SK-N-SH treated with all-trans-retinoic acid at 6 μM for 48 hours (cell line): ENCODE measurements around the gene PRPF31.

Source experiments
- ARNTL ChIP-seq: fragments of 450-650 bp; formaldehyde crosslinking; IDR thresholded peaks from 2 replicates; pipeline ENCODE4 v1.5.0; 2020; ENCODE audit warnings: low read depth, mild to moderate bottlenecking, moderate library complexity, borderline replicate concordance
- BACH2 ChIP-seq: fragments of 250-450 bp; sonication (Bioruptor Pico); IDR thresholded peaks from 2 replicates; pipeline ENCODE4 v1.9.0; 2021; ENCODE audit warnings: mild to moderate bottlenecking, borderline replicate concordance
- CSDC2 ChIP-seq: fragments of 250-450 bp; sonication (Bioruptor Pico); IDR thresholded peaks from 2 replicates; pipeline ENCODE4 v1.5.0; 2020; ENCODE audit warnings: mild to moderate bottlenecking, moderate library complexity
- GLIS3 ChIP-seq: fragments of 250-450 bp; sonication (Bioruptor Pico); IDR thresholded peaks from 2 replicates; pipeline ENCODE4 v1.5.0; 2020; ENCODE audit warnings: mild to moderate bottlenecking, moderate library complexity
- OSR1 ChIP-seq: fragments of 250-450 bp; sonication (Bioruptor Pico); IDR thresholded peaks from 2 replicates; pipeline ENCODE4 v1.8.0; 2022; ENCODE audit warnings: moderate library complexity, mild to moderate bottlenecking, inconsistent platforms
- PATZ1 ChIP-seq: fragments of 250-450 bp; sonication (Bioruptor Pico); IDR thresholded peaks from 2 replicates; pipeline ENCODE4 v1.8.0; 2020; ENCODE audit warnings: mild to moderate bottlenecking, moderate library complexity, borderline replicate concordance
- POU6F1 ChIP-seq: fragments of 250-450 bp; sonication (Bioruptor Pico); IDR thresholded peaks from 2 replicates; pipeline ENCODE4 v1.8.0; 2021; ENCODE audit warnings: low read depth, mild to moderate bottlenecking, moderate library complexity, borderline replicate concordance
- TSHZ2 ChIP-seq: fragments of 250-450 bp; sonication (Bioruptor Pico); IDR thresholded peaks from 2 replicates; pipeline ENCODE4 v1.5.0; 2020; ENCODE audit warnings: mild to moderate bottlenecking, moderate library complexity
- ZC3H10 ChIP-seq: fragments of 250-450 bp; sonication (Bioruptor Pico); IDR thresholded peaks from 2 replicates; pipeline ENCODE4 v1.5.1; 2021; ENCODE audit warnings: mild to moderate bottlenecking, moderate library complexity
- ZFP3 ChIP-seq: fragments of 250-450 bp; sonication (Bioruptor Pico); IDR thresholded peaks from 2 replicates; pipeline ENCODE4 v1.5.0; 2020; ENCODE audit warnings: mild to moderate bottlenecking, moderate library complexity
- ZNF565 ChIP-seq: fragments of 450-650 bp; formaldehyde crosslinking; conservative IDR thresholded peaks from 2 replicates; pipeline ENCODE4 v1.5.0; 2020; ENCODE audit warnings: low read depth, mild to moderate bottlenecking, moderate library complexity
- ZNF70 ChIP-seq: fragments of 450-650 bp; formaldehyde crosslinking; IDR thresholded peaks from 2 replicates; pipeline ENCODE4 v1.5.0; 2020; ENCODE audit warnings: mild to moderate bottlenecking, moderate library complexity

- no peak for TF ChIP-seq PATZ1
- TF ChIP-seq ZNF565: no peak
- TF ChIP-seq BACH2 (CRISPR knock-in tag): no peak
- TF ChIP-seq ZNF70 (CRISPR knock-in tag): no peak
- no peak for TF ChIP-seq ARNTL
- no peak for TF ChIP-seq ZC3H10 (CRISPR knock-in tag)
- TF ChIP-seq ZFP3 (CRISPR knock-in tag): no peak
- TF ChIP-seq CSDC2 (CRISPR knock-in tag): no peak
- TF ChIP-seq TSHZ2: no peak
- no peak for TF ChIP-seq POU6F1 (CRISPR knock-in tag)
- TF ChIP-seq GLIS3 (CRISPR knock-in tag): no peak
- no peak for TF ChIP-seq OSR1 (CRISPR knock-in tag)
These were observed 7.1 kb upstream of the PRPF31 start for GRCh38 chr19:54108496-54108895.
